ENCODE results near the gene SBNO2.
A peak's percentile ranks its signal among the peaks of the same experiment; 100 is the strongest.

SBNO2 gene

DNA sequence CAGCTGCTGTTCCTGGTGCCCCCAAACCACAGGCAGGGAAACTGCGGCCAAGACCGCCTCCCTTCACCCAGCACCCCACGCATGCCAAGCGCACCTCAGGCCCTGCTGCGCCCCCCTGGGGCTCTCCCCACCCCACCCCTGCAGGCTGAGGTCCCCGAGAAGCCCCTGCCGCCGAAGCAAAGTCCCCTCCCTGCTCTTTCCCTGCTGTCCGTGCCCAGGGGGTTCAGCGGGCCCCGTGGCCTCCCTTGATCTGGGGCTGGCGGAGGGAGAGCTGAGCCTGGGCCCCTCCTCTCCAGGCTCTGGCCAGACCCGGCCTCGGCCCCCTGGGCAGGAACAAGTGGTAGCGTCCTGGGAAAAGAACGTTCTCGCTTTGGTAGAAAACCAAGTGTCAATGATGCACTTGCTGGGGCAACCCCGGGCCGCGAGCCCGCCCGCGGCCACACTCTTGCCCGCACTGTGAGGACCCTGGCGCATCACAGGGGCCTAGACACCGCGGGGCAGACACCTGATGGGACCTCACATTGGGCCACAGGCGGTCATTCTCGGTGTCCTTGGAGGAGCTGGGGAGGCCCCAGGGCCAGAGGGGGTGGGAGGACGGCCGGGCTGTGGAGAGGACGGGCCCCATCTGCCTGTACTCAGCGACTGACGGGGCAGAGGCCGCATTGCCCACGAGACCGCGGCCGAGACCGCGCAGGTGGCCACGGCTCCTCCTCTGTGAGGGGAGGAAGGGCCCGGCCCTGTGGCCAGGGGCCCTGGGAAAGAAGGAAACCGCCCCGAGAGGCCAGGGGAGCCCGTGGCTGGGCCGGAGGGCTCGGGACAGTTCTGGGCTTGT is 41.3 kb downstream of the SBNO2 start:
- peak overlapping the region; percentile 84 for H3K4me3 ChIP-seq (ENCODE audit: low read length, poor library complexity, severe bottlenecking)

DNA sequence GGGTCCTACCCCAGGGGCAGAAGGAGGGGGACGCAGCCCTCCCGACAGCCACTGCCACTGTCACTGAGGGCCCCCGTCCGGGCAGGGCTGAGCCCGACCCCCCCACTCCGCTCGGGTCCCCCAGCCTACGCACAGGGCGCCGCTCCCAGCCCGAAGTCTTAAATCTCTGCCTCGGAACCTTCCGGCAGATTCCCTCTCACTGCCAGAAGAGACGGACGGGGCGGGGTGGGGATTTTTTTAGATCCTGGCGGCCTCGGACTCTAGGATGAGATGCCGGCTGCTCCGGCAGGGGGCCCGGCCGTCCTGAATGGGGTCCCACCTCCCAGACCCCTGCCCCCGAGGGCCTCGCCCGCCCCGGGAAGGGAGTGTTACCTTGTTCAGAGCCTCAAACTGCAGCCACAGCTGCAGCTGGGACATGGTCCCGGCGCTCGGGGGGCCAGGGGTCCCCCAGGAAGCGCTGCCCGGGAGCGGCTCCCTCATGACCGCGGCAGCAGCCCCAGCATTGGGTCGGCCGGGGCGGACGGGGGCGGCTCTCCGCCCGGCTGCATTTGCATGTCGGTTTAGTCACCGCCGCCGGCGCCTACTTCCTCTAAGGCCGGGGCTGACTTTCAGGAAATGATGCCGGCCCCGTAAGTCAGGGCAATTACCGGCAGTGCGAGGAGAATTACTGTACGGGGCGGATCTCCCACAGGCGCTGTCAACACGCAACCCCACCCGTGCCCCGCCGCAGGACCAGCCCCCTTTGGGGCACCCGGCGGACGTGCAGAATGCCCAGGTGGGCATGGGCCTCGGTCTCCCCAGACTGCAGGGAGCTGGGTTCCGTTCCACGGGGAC is 42.1 kb downstream of the SBNO2 start:
- H3K27me3 ChIP-seq (ENCODE audit: insufficient read depth, low read length, poor library complexity, severe bottlenecking): no peaks in the 10 kb centered on the region
- peak overlapping the region; percentile 97 for H3K4me2 ChIP-seq (ENCODE audit: low read depth, low read length, poor library complexity, severe bottlenecking)
- H3K9me3 ChIP-seq (ENCODE audit: insufficient read depth, low read depth, low read length): no peaks in the 10 kb centered on the region
- no peaks in the 10 kb centered on the region for H3K9me2 ChIP-seq (replicated peaks; ENCODE audit: low read depth, low read length)
- TF ChIP-seq EZH2phosphoT487 (IDR thresholded peaks at IDR 0.05; ENCODE audit: borderline replicate concordance): no peak
- TF ChIP-seq, protein P1, sequence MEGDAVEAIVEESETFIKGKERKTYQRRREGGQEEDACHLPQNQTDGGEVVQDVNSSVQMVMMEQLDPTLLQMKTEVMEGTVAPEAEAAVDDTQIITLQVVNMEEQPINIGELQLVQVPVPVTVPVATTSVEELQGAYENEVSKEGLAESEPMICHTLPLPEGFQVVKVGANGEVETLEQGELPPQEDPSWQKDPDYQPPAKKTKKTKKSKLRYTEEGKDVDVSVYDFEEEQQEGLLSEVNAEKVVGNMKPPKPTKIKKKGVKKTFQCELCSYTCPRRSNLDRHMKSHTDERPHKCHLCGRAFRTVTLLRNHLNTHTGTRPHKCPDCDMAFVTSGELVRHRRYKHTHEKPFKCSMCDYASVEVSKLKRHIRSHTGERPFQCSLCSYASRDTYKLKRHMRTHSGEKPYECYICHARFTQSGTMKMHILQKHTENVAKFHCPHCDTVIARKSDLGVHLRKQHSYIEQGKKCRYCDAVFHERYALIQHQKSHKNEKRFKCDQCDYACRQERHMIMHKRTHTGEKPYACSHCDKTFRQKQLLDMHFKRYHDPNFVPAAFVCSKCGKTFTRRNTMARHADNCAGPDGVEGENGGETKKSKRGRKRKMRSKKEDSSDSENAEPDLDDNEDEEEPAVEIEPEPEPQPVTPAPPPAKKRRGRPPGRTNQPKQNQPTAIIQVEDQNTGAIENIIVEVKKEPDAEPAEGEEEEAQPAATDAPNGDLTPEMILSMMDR (conservative IDR thresholded peaks at IDR 0.05; ENCODE audit: low read length): no peak
- H3K79me2 ChIP-seq (ENCODE audit: insufficient read depth, low read length): peaks cover 52% of the 10 kb centered on the region
- H4K20me1 ChIP-seq (ENCODE audit: insufficient read depth, low read length, poor library complexity, severe bottlenecking): peaks cover 11% of the 10 kb centered on the region
- peak overlapping the region; percentile 86 for H3K9ac ChIP-seq (ENCODE audit: low read depth, low read length, poor library complexity, severe bottlenecking)
- H3K4me3 ChIP-seq (ENCODE audit: low read length, poor library complexity, severe bottlenecking): peak overlapping the region; percentile 84
- no peaks in the 10 kb centered on the region for H3F3A ChIP-seq (ENCODE audit: low read depth)
- H3K36me3 ChIP-seq (ENCODE audit: insufficient read depth, low read length): peaks cover 10% of the 10 kb centered on the region; the same call in 1 of the 2 replicates
- peak overlapping the region; percentile 71 for H2AFZ ChIP-seq (ENCODE audit: low read length)
- H3K4me1 ChIP-seq (ENCODE audit: insufficient read depth, low read length, poor library complexity, severe bottlenecking): peaks cover 34% of the 10 kb centered on the region

More for the DNA sequence above, 41.3 kb downstream of the SBNO2 start:
- TF ChIP-seq EZH2phosphoT487 (IDR thresholded peaks at IDR 0.05; ENCODE audit: borderline replicate concordance): no peak
- TF ChIP-seq, protein P1 (conservative IDR thresholded peaks at IDR 0.05; ENCODE audit: low read length): no peak
- Histone ChIP-seq H3K4me1 (ENCODE audit: insufficient read depth, low read length, poor library complexity, severe bottlenecking) (peaks cover 34% of the 10 kb centered on the region), H3F3A (ENCODE audit: low read depth) (no peaks in the 10 kb centered on the region), H3K4me2 (ENCODE audit: low read depth, low read length, poor library complexity, severe bottlenecking) (peak overlapping the region; percentile 97), H4K20me1 (ENCODE audit: insufficient read depth, low read length, poor library complexity, severe bottlenecking) (peaks cover 11% of the 10 kb centered on the region), H2AFZ (ENCODE audit: low read length) (peak overlapping the region; percentile 71), H3K27me3 (ENCODE audit: insufficient read depth, low read length, poor library complexity, severe bottlenecking) (no peaks in the 10 kb centered on the region), H3K79me2 (ENCODE audit: insufficient read depth, low read length) (peaks cover 47% of the 10 kb centered on the region), H3K9me3 (ENCODE audit: insufficient read depth, low read depth, low read length) (no peaks in the 10 kb centered on the region), H3K9me2 (replicated peaks; ENCODE audit: low read depth, low read length) (no peaks in the 10 kb centered on the region), H3K36me3 (ENCODE audit: insufficient read depth, low read length) (peaks cover 3% of the 10 kb centered on the region; the same call in 1 of the 2 replicates), H3K9ac (ENCODE audit: low read depth, low read length, poor library complexity, severe bottlenecking) (peak overlapping the region; percentile 86)

DNA sequence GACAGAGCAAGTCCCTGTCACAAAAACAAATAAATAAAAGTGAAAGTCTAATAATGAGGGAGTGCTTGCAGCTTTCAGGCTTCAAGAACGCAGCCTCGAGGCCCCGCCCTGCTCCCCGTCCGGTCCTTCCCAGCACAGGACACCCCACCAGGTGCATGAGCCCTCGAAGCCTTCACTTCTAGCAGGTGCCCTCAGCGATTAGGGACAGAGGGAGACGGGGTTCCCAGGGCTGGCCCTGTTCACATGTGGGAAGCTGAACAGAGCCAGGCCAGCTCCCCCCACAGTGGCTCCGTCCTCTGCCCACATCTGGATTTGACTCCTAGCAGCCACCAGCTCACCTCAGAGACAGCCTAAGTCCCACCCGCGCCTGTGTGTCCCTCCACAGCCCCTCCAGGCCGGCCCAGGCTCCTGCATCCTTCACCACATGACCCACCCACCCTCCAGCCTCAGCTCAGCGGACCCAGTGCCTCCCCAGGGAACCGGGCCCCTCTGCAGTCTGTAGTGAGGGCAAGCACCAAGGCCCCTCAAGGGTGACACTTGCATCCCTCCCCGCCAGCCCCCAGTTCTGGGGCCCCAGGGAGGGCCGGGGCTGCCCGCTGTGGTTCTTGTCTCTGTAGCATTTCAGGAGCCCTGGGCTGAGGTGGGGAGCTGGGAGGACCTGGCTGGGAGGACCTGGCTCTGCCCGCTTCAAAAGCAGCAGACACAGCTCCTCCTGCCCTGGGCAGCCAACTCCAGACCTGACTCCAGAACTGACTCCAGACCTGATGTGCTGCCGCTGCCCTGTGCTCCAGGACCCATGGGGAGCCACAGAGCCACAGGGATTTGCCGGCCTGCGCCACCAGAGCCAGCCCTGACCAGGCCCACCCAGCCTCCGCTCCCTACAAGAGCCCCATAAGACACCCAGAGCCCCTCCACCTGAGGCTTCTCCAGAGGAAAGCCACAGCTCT is 43.0 kb downstream of the SBNO2 start:
- Histone ChIP-seq H3K4me1 (ENCODE audit: insufficient read depth, low read length, poor library complexity, severe bottlenecking) (peaks cover 34% of the 10 kb centered on the region), H3K79me2 (ENCODE audit: insufficient read depth, low read length) (peaks cover 52% of the 10 kb centered on the region)
- no peak for TF ChIP-seq EZH2phosphoT487 (IDR thresholded peaks at IDR 0.05; ENCODE audit: borderline replicate concordance)
- TF ChIP-seq, protein P1 (conservative IDR thresholded peaks at IDR 0.05; ENCODE audit: low read length): no peak

More for the DNA sequence above, 43.0 kb downstream of the SBNO2 start:
- Histone ChIP-seq H3K9me2 (replicated peaks; ENCODE audit: low read depth, low read length) (no peaks in the 10 kb centered on the region), H3K9ac (ENCODE audit: low read depth, low read length, poor library complexity, severe bottlenecking) (peak overlapping the region; percentile 86), H3K4me2 (ENCODE audit: low read depth, low read length, poor library complexity, severe bottlenecking) (peak overlapping the region; percentile 97), H3K27me3 (ENCODE audit: insufficient read depth, low read length, poor library complexity, severe bottlenecking) (no peaks in the 10 kb centered on the region), H3K4me3 (ENCODE audit: low read length, poor library complexity, severe bottlenecking) (peak overlapping the region; percentile 84), H3K9me3 (ENCODE audit: insufficient read depth, low read depth, low read length) (no peaks in the 10 kb centered on the region), H4K20me1 (ENCODE audit: insufficient read depth, low read length, poor library complexity, severe bottlenecking) (peaks cover 11% of the 10 kb centered on the region), H2AFZ (ENCODE audit: low read length) (no peak overlapping the region), H3K36me3 (ENCODE audit: insufficient read depth, low read length) (peaks cover 18% of the 10 kb centered on the region; the same call in 1 of the 2 replicates), H3F3A (ENCODE audit: low read depth) (no peaks in the 10 kb centered on the region)

All from Loucy (cell line).